Measurements from ENCODE around the gene GRID2IP.

GRID2IP gene

GRCh38 chr7:6528401-6529130 lies 22.7 kb downstream of the GRID2IP start:
- no peak for FAIRE-seq

GRCh38 chr7:6526997-6527378 lies 24.3 kb downstream of the GRID2IP start:
- DNase-seq (ENCODE audit: low spot score) (no peak), FAIRE-seq (no peak)

More at GRCh38 chr7:6528401-6529130, 22.7 kb downstream of the GRID2IP start:
- no peak for DNase-seq (ENCODE audit: low spot score)

GRCh38 chr7:6520163-6520981 lies 30.9 kb downstream of the GRID2IP start:
- DNase-seq (ENCODE audit: low spot score) = no peak
- FAIRE-seq = no peak

GRCh38 chr7:6516387-6516983 lies 34.8 kb downstream of the GRID2IP start:
- peak; percentile 76 for DNase-seq (ENCODE audit: low spot score)
- FAIRE-seq = peak; percentile 85

GRCh38 chr7:6513541-6513940 lies 37.7 kb downstream of the GRID2IP start:
- no peak for DNase-seq (ENCODE audit: low spot score)
- no peak for FAIRE-seq

- FAIRE-seq = no peak
- DNase-seq (ENCODE audit: low spot score) = no peak
These were observed 38.4 kb downstream of the GRID2IP start for GRCh38 chr7:6512892-6513291.

- FAIRE-seq = no peak
- no peak for DNase-seq (ENCODE audit: low spot score)
These were observed 40.7 kb downstream of the GRID2IP start for GRCh38 chr7:6510476-6511133.

- no peak for DNase-seq (ENCODE audit: low spot score)
- FAIRE-seq = no peak
These were observed 42.3 kb downstream of the GRID2IP start for GRCh38 chr7:6508950-6509349.

- FAIRE-seq (no peak), DNase-seq (ENCODE audit: low spot score) (no peak)
These were observed 42.7 kb downstream of the GRID2IP start for GRCh38 chr7:6508539-6508938.

GRCh38 chr7:6507906-6508305 lies 43.4 kb downstream of the GRID2IP start:
- FAIRE-seq (no peak), DNase-seq (ENCODE audit: low spot score) (no peak)

- no peak for DNase-seq (ENCODE audit: low spot score)
- FAIRE-seq = no peak
These were observed 45.3 kb downstream of the GRID2IP start for GRCh38 chr7:6505685-6506559.

- DNase-seq (ENCODE audit: low spot score) (no peak), FAIRE-seq (no peak)
These were observed 46.3 kb downstream of the GRID2IP start for GRCh38 chr7:6504996-6505395.

- DNase-seq (ENCODE audit: low spot score) (no peak), FAIRE-seq (no peak)
These were observed 48.4 kb downstream of the GRID2IP start for GRCh38 chr7:6502886-6503285.

- FAIRE-seq = no peak
- no peak for DNase-seq (ENCODE audit: low spot score)
These were observed 49.4 kb downstream of the GRID2IP start for GRCh38 chr7:6501586-6502564.

- DNase-seq (ENCODE audit: low spot score) (no peak), FAIRE-seq (no peak)
These were observed 50.6 kb downstream of the GRID2IP start for GRCh38 chr7:6500691-6501090.

GRCh38 chr7:6497994-6498393 lies 53.3 kb downstream of the GRID2IP start:
- no peak for FAIRE-seq
- DNase-seq (ENCODE audit: low spot score) = no peak

GRCh38 chr7:6497637-6497905 lies 53.7 kb downstream of the GRID2IP start:
- DNase-seq (ENCODE audit: low spot score) = no peak
- no peak for FAIRE-seq

- no peak for FAIRE-seq
These were observed 54.2 kb downstream of the GRID2IP start for GRCh38 chr7:6496842-6497636.

More at GRCh38 chr7:6496842-6497636, 54.2 kb downstream of the GRID2IP start:
- no peak for DNase-seq (ENCODE audit: low spot score)

All from RCC 7860 (cell line).